Prostate gland (tissue), 1 donor: ENCODE measurements around the gene C10orf90.

Source experiments
- POLR2A ChIP-seq: fragments of 450-650 bp; IDR thresholded peaks from one replicate; pipeline ENCODE4 v1.6.1; 2016; ENCODE audit warnings: antibody characterized with exemption, mild to moderate bottlenecking
- POLR2AphosphoS5 ChIP-seq: sonication (generic); formaldehyde crosslinking; IDR thresholded peaks from one replicate; pipeline ENCODE4 v1.6.1; 2017; ENCODE audit warnings: antibody characterized with exemption

DNA sequence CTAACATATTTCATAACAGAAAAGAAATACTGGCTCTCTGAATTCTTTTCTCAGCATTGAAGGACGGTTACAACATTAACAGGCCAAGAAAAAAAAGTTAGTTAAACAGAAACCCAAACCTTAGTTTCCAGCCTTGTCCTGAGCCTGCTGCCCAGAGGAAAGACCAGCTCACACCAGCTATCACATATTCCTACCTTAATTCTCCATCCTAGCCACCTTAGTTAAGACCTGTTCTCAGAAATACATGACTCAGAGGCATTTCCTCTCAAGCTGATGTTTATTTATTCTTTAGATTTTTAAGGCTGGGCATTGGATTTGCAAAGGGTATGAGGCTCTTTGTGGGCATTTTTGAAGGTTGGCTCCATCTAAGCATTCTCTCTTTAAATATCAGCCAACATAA, 247.9 kb downstream of the C10orf90 start:
- no peak for TF ChIP-seq POLR2A
- TF ChIP-seq POLR2AphosphoS5 = no peak
